H1 (cell line): Measurements from ENCODE around the gene IL2RA. TPM values are rescaled to one million over a fixed set of nuclear protein-coding genes. Genes with fewer than 3 reads are reported as not detected.

Experiments used
- CTCF ChIA-PET: fragments of 300-600 bp; sonication (Branson Sonifier 250); formaldehyde crosslinking; loops from one replicate; lab custom pipeline; 2021; ENCODE audit not compliant: partially characterized antibody; lab: Charles Lee
- POLR2A ChIA-PET: fragments of 300-600 bp; sonication (Branson Sonifier 250); formaldehyde crosslinking; loops from one replicate; lab custom pipeline; 2021; ENCODE audit warnings: inconsistent platforms; ENCODE audit not compliant: partially characterized antibody; lab: Charles Lee
- DNase-seq, 2 experiments: peaks; one replicate each; pipeline versions ENCODE4 v3.0.0 to v3.0.0-alpha.2; 2010 to 2022; ENCODE audit warnings: low spot score in 2 of 2, low read depth in 1 of 2, mixed read lengths in 1 of 2
- FAIRE-seq: peaks from 2 replicates; lab custom pipeline; 2011; peaks lifted over from hg19 to GRCh38; lab: Jason Lieb, UNC
- H2AFZ ChIP-seq: 2 replicates; pipeline ENCODE4 v1.8.1; 2012; ENCODE audit warnings: low read length, inconsistent platforms
- H2AK5ac ChIP-seq: 2 replicates; pipeline ENCODE4 v1.6.1; 2013; ENCODE audit warnings: low read depth, low read length
- H2BK120ac ChIP-seq: replicated peaks from 2 replicates; pipeline ENCODE3; 2013; ENCODE audit warnings: low read depth, low read length, inconsistent platforms
- H2BK12ac ChIP-seq: 2 replicates; pipeline ENCODE4 v1.6.1; 2013; ENCODE audit warnings: low read depth, low read length
- H2BK15ac ChIP-seq: 2 replicates; pipeline ENCODE4 v1.6.1; 2013; ENCODE audit warnings: low read length
- H2BK20ac ChIP-seq: 2 replicates; pipeline ENCODE4 v1.6.1; 2013; ENCODE audit warnings: low read length
- H2BK5ac ChIP-seq: 2 replicates; pipeline ENCODE4 v1.6.1; 2013; ENCODE audit warnings: low read depth, low read length
- H3K14ac ChIP-seq: 2 replicates; pipeline ENCODE4 v1.6.1; 2013; ENCODE audit warnings: inconsistent platforms; ENCODE audit not compliant: insufficient read length
- H3K18ac ChIP-seq: 2 replicates; pipeline ENCODE4 v1.6.1; 2013; ENCODE audit warnings: low read length; ENCODE audit errors: extremely low read depth
- H3K23ac ChIP-seq: 2 replicates; pipeline ENCODE4 v1.6.1; 2013; ENCODE audit warnings: inconsistent platforms; ENCODE audit not compliant: insufficient read length
- H3K23me2 ChIP-seq: 2 replicates; pipeline ENCODE4 v1.6.1; 2013; ENCODE audit warnings: low read depth, low read length
- H3K27ac ChIP-seq: 2 replicates; pipeline ENCODE4 v1.6.1; 2011; ENCODE audit warnings: low read depth, low read length, inconsistent platforms
- H3K27me3 ChIP-seq, 4 experiments: replicated peaks in 1 of 4; 1 replicate in 1 of 4; 2 replicates in 3 of 4; pipeline versions ENCODE4 v1.6.1 to v1.8.1; 2011 to 2013; ENCODE audit warnings: low read length in 3 of 4, mild to moderate bottlenecking in 3 of 4, inconsistent platforms in 2 of 4, mixed read lengths in 2 of 4, moderate library complexity in 1 of 4; ENCODE audit not compliant: control insufficient read depth in 3 of 4, insufficient read depth in 3 of 4; ENCODE audit errors: extremely low read depth in 1 of 4
- H3K36me3 ChIP-seq, 4 experiments: 2 replicates each; pipeline versions ENCODE4 v1.6.1 to v1.8.1; 2011 to 2013; ENCODE audit warnings: mild to moderate bottlenecking in 4 of 4, low read length in 3 of 4, moderate library complexity in 2 of 4, control low read depth in 1 of 4, inconsistent platforms in 1 of 4; ENCODE audit not compliant: insufficient read depth in 4 of 4, control insufficient read depth in 2 of 4
- H3K4ac ChIP-seq: replicated peaks from 2 replicates; pipeline ENCODE3; 2013; ENCODE audit warnings: low read length, low read depth, mixed read lengths, inconsistent platforms; ENCODE audit not compliant: insufficient read length
- H3K4me1 ChIP-seq, 4 experiments: replicated peaks in 1 of 4; 1 replicate in 1 of 4; 2 replicates in 3 of 4; pipeline versions ENCODE4 v1.6.1 to v1.8.1; 2011 to 2013; ENCODE audit warnings: low read length in 3 of 4, inconsistent platforms in 2 of 4, mixed read lengths in 1 of 4; ENCODE audit not compliant: insufficient read depth in 4 of 4, control insufficient read depth in 3 of 4
- H3K4me2 ChIP-seq, 2 experiments: 2 replicates each; pipeline versions ENCODE4 v1.6.1 to v1.8.1; 2011 to 2013; ENCODE audit warnings: low read depth in 2 of 2, low read length in 2 of 2, control low read depth in 1 of 2, inconsistent platforms in 1 of 2, mild to moderate bottlenecking in 1 of 2; ENCODE audit not compliant: insufficient read depth in 1 of 2
- H3K4me3 ChIP-seq, 4 experiments: fragments of 200-600, 300-600 bp in 1 of 4; sonication (generic), shearing (Covaris generic), sonication (Bioruptor Twin) in 1 of 4; 2 replicates each; pipeline versions ENCODE4 v1.5.1 to v1.8.1; 2011 to 2016; ENCODE audit warnings: low read length in 4 of 4, low read depth in 3 of 4, control low read depth in 2 of 4, inconsistent platforms in 2 of 4, mild to moderate bottlenecking in 2 of 4, mixed read lengths in 1 of 4, moderate library complexity in 1 of 4; ENCODE audit not compliant: insufficient read depth in 2 of 4; ENCODE audit errors: extremely low read depth in 1 of 4
- H3K56ac ChIP-seq: replicated peaks from 2 replicates; pipeline ENCODE3; 2013; ENCODE audit warnings: low read depth, mild to moderate bottlenecking, mixed read lengths, low read length, inconsistent platforms; ENCODE audit not compliant: insufficient read length
- H3K79me1 ChIP-seq: 2 replicates; pipeline ENCODE4 v1.6.1; 2013; ENCODE audit warnings: low read depth, low read length, control low read depth
- H3K79me2 ChIP-seq, 2 experiments: 2 replicates each; pipeline versions ENCODE4 v1.6.1 to v1.8.1; 2012 to 2013; ENCODE audit warnings: low read length in 2 of 2, mild to moderate bottlenecking in 2 of 2, inconsistent platforms in 1 of 2; ENCODE audit not compliant: insufficient read depth in 2 of 2, control insufficient read depth in 1 of 2
- H3K9ac ChIP-seq, 4 experiments: replicated peaks in 1 of 4; 1 replicate in 1 of 4; 2 replicates in 3 of 4; pipeline versions ENCODE4 v1.6.1 to v1.8.1; 2011 to 2013; ENCODE audit warnings: low read depth in 3 of 4, low read length in 3 of 4, control low read depth in 2 of 4, mild to moderate bottlenecking in 2 of 4, moderate library complexity in 2 of 4, inconsistent platforms in 1 of 4; ENCODE audit errors: extremely low read depth in 1 of 4
- H3K9me3 ChIP-seq, 2 experiments: 2 replicates each; pipeline versions ENCODE4 v1.6.1 to v1.8.1; 2012 to 2013; ENCODE audit warnings: mild to moderate bottlenecking in 2 of 2, moderate library complexity in 2 of 2, control low read depth in 1 of 2, inconsistent platforms in 1 of 2, low read depth in 1 of 2, low read length in 1 of 2, mixed read lengths in 1 of 2; ENCODE audit not compliant: insufficient read depth in 2 of 2
- H4K20me1 ChIP-seq, 2 experiments: replicated peaks in 1 of 2; 2 replicates each; pipeline versions ENCODE3 to v1.8.1; 2011 to 2013; ENCODE audit warnings: inconsistent platforms in 2 of 2, low read length in 2 of 2, mild to moderate bottlenecking in 1 of 2; ENCODE audit not compliant: insufficient read depth in 2 of 2, control insufficient read depth in 1 of 2
- H4K5ac ChIP-seq: 2 replicates; pipeline ENCODE4 v1.6.1; 2013; ENCODE audit warnings: low read length, low read depth, mixed read lengths, inconsistent platforms; ENCODE audit not compliant: insufficient read length
- H4K8ac ChIP-seq: 2 replicates; pipeline ENCODE4 v1.8.0; 2013; ENCODE audit warnings: mild to moderate bottlenecking, moderate library complexity, low read length, inconsistent platforms; ENCODE audit not compliant: insufficient read depth; ENCODE audit errors: extremely low read depth
- H4K91ac ChIP-seq: replicated peaks from 2 replicates; pipeline ENCODE3; 2013; ENCODE audit warnings: low read length, mixed read lengths, inconsistent platforms; ENCODE audit not compliant: insufficient read length
- EP300 ChIP-seq, 2 experiments: IDR thresholded peaks; 1 replicate in 1 of 2; 2 replicates in 1 of 2; pipeline ENCODE4 v1.6.1; 2011 to 2012; ENCODE audit warnings: low read depth in 2 of 2, low read length in 2 of 2, mild to moderate bottlenecking in 2 of 2, borderline replicate concordance in 1 of 2, inconsistent platforms in 1 of 2, moderate library complexity in 1 of 2
- WGBS, 2 experiments: shearing (Covaris generic) in 1 of 2; methylation state at CpG; one replicate each; pipeline versions ENCODE4 v1.1.6 to v1.1.7; 2013 to 2015; ENCODE audit warnings: low lambda C conversion rate in 2 of 2, mixed read lengths in 2 of 2, inconsistent platforms in 1 of 2, low coverage in 1 of 2, missing lambda C conversion rate in 1 of 2; ENCODE audit not compliant: insufficient replicate concordance in 2 of 2, insufficient coverage in 1 of 2, insufficient read length in 1 of 2; ENCODE audit errors: extremely low coverage in 1 of 2, missing lambda C conversion rate in 1 of 2; 5-methylcytosine and 5-hydroxymethylcytosine counted together
- polyA plus RNA-seq, 7 experiments: library from polyadenylated mRNA; depleted of rRNA in 3 of 7; stranded (reverse) in 5 of 7; unstranded in 2 of 7; fragments of >200 nt in 5 of 7; fragments of 200-250 nt in 2 of 7; gene quantifications; 1 replicate in 5 of 7; 2 replicates in 1 of 7; 4 replicates in 1 of 7; pipeline versions ENCODE4 v1.2.1 to v1.2.3, GENCODE V29; 2011 to 2013; ENCODE audit warnings: missing spikeins in 2 of 7, mixed read lengths in 2 of 7
- total RNA-seq: library from RNA; stranded (reverse); fragmentation: NEBNext Ultra II Directional; extraction: Animal tissue kit (Norgen Biotek cat#: 25700); gene quantifications from 2 replicates; pipeline ENCODE4 v1.2.1, GENCODE V29; 2021

IL2RA gene
- total and polyA plus RNA-seq, 2 of the 8 experiments (the other 6 are each of a cell fraction or from before 2014, with no cell fraction given): not detected

GRCh38 chr10:6038071-6038631, 24.0 kb downstream of the IL2RA start:
- H3K4me2 ChIP-seq: no peak overlapping the region
- no peak overlapping the region for H4K8ac ChIP-seq
- no peak overlapping the region for H3K9ac ChIP-seq
- CTCF ChIA-PET: interaction anchor here (1.1 to 3.5 kb wide), 5 partner anchors 13 to 369 kb away, joined by 3 to 15 read pairs (median 4); no protein-coding TSS in a partner anchor
- no peak overlapping the region for H4K91ac ChIP-seq
- H2AFZ ChIP-seq: no peak overlapping the region
- no peaks in the 10 kb centered on the region for H4K20me1 ChIP-seq
- H3K23ac ChIP-seq: no peak overlapping the region
- H2BK12ac ChIP-seq: no peak overlapping the region
- H3K4ac ChIP-seq: no peak overlapping the region
- H3K4me1 ChIP-seq: no peaks in the 10 kb centered on the region
- 87% methylated on average over 2 of the region's 2 CpGs; no CpG with 5 or more reads in 1 of the 2 experiments for WGBS, 2 experiments
- H3K27me3 ChIP-seq: peaks cover 0 to 1% (median 0%) of the 10 kb centered on the region in 4 experiments; a peak in 1 of 7 replicates
- no peak overlapping the region for H2BK20ac ChIP-seq
- H3K14ac ChIP-seq: no peak overlapping the region
- no peak overlapping the region for H3K27ac ChIP-seq
- no peak overlapping the region for H3K18ac ChIP-seq
- no peaks in the 10 kb centered on the region; the same call in 1 of the 2 replicates for H3K23me2 ChIP-seq
- H3K4me3 ChIP-seq: no peak overlapping the region
- H3K9me3 ChIP-seq: no peaks in the 10 kb centered on the region
- H2BK15ac ChIP-seq: no peak overlapping the region
- H2AK5ac ChIP-seq: no peak overlapping the region
- DNase-seq (peak in 1 of 2 experiments; percentile 6), FAIRE-seq (no peak)
- H4K5ac ChIP-seq: no peak overlapping the region
- no peak overlapping the region for H2BK120ac ChIP-seq
- H3K79me1 ChIP-seq: no peaks in the 10 kb centered on the region
- H3K56ac ChIP-seq: no peak overlapping the region
- H2BK5ac ChIP-seq: no peak overlapping the region
- no peaks in the 10 kb centered on the region for H3K79me2 ChIP-seq
- H3K36me3 ChIP-seq: no peaks in the 10 kb centered on the region
- POLR2A ChIA-PET: interaction anchor here (1.0 kb wide), 1 partner anchor 164 kb away, joined by 3 read pairs; the partner anchor contains the start of gene PFKFB3
- TF ChIP-seq EP300 (IDR thresholded peaks at IDR 0.05; ENCODE audit: borderline replicate concordance in 1 of 2, low read depth in 2 of 2, low read length in 2 of 2): no peak
